Neural progenitor cell (in vitro differentiated cells): ENCODE measurements around the gene INPP5B.

Source experiments
- EZH2 ChIP-seq: fragments of 200-600 bp; sonication (generic); IDR thresholded peaks from 2 replicates; pipeline ENCODE4 v1.6.1; 2017; ENCODE audit warnings: antibody characterized with exemption, mild to moderate bottlenecking, moderate library complexity
- EZH2phosphoT487 ChIP-seq: fragments of 200-600 bp; sonication (generic); IDR thresholded peaks from 2 replicates; pipeline ENCODE4 v1.6.1; 2017; ENCODE audit warnings: antibody characterized with exemption
- TF ChIP-seq, protein P1 (sequence below): fragments of 200-600 bp; sonication (generic); IDR thresholded peaks from 2 replicates; pipeline ENCODE4 v1.5.1; 2017; ENCODE audit warnings: antibody characterized with exemption, mild to moderate bottlenecking

DNA sequence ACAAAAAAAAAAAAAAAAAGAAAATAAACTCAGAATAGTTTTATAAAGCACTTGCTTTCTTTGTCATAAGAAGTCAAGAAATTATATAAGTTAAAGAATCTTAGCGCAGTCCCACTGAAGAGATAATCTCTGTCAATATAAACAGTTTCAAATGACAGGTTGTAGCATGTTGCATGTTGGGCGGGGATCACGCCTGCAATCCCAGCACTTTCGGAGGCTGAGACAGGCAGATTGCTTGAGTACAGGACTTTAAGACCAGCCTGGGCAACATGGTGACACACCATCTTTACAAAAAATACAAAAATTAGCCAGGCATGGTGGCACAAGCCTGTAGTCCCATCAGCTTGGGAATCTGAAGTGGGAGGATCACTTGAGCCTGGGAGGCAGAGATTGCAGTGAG is 18.4 kb upstream of the INPP5B start:
- TF ChIP-seq, protein P1, sequence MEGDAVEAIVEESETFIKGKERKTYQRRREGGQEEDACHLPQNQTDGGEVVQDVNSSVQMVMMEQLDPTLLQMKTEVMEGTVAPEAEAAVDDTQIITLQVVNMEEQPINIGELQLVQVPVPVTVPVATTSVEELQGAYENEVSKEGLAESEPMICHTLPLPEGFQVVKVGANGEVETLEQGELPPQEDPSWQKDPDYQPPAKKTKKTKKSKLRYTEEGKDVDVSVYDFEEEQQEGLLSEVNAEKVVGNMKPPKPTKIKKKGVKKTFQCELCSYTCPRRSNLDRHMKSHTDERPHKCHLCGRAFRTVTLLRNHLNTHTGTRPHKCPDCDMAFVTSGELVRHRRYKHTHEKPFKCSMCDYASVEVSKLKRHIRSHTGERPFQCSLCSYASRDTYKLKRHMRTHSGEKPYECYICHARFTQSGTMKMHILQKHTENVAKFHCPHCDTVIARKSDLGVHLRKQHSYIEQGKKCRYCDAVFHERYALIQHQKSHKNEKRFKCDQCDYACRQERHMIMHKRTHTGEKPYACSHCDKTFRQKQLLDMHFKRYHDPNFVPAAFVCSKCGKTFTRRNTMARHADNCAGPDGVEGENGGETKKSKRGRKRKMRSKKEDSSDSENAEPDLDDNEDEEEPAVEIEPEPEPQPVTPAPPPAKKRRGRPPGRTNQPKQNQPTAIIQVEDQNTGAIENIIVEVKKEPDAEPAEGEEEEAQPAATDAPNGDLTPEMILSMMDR: no peak
- TF ChIP-seq EZH2 (no peak), EZH2phosphoT487 (no peak)
